ENCODE results near the gene FER. TPM values are rescaled to one million over a fixed set of nuclear protein-coding genes. Genes with fewer than 3 reads are reported as not detected.

Gene FER
- total RNA-seq, 1 experiment from 2014 or later, result 18.0 TPM

- Histone ChIP-seq H3K79me1 (ENCODE audit: insufficient read depth, low read depth, low read length, poor library complexity, severe bottlenecking) (no peaks in the 10 kb centered on the region), H4K20me1 (ENCODE audit: control insufficient read depth, insufficient read depth, insufficient read length) (no peaks in the 10 kb centered on the region), H3K18ac (ENCODE audit: insufficient read length, low read depth, low read length) (no peak overlapping the region), H2AFZ (ENCODE audit: low read length) (no peak overlapping the region), H3K79me2 (ENCODE audit: insufficient read depth, low read length) (no peaks in the 10 kb centered on the region), H3K27me3 (ENCODE audit: insufficient read depth, low read length) (no peaks in the 10 kb centered on the region), H3K4me1 (ENCODE audit: insufficient read depth, low read length) (no peaks in the 10 kb centered on the region), H2BK15ac (ENCODE audit: low read depth, low read length) (no peak overlapping the region), H3K9ac (ENCODE audit: extremely low read depth, insufficient read length, low read length) (no peak overlapping the region), H3K27ac (ENCODE audit: insufficient read length, low read depth, low read length) (no peak overlapping the region), H2BK5ac (ENCODE audit: insufficient read length, low read length) (no peak overlapping the region), H2BK12ac (ENCODE audit: insufficient read length, low read depth, low read length) (no peak overlapping the region), H3K23ac (ENCODE audit: insufficient read length, low read depth, low read length) (no peak overlapping the region), H4K8ac (replicated peaks; ENCODE audit: insufficient read length, low read depth, low read length) (no peak overlapping the region), H3K9me3 (ENCODE audit: control insufficient read depth, low read depth, low read length) (no peaks in the 10 kb centered on the region), H3K56ac (ENCODE audit: insufficient read length, low read depth, low read length) (no peak overlapping the region), H4K5ac (ENCODE audit: insufficient read length, low read depth, low read length) (no peak overlapping the region), H3T11ph (ENCODE audit: low read length) (no peak overlapping the region), H3K4me2 (ENCODE audit: insufficient read depth, insufficient read length, low read length) (no peak overlapping the region), H2AK5ac (ENCODE audit: insufficient read length, low read length) (no peak overlapping the region), H3K14ac (ENCODE audit: insufficient read depth, low read length) (no peak overlapping the region), H4K91ac (ENCODE audit: insufficient read length, low read depth, low read length) (no peak overlapping the region), H2BK120ac (ENCODE audit: low read depth, low read length, poor library complexity, severe bottlenecking) (no peak overlapping the region), H2BK20ac (ENCODE audit: low read depth, low read length, poor library complexity, severe bottlenecking) (no peak overlapping the region), H3K23me2 (ENCODE audit: insufficient read length, low read depth, low read length, poor library complexity, severe bottlenecking) (no peaks in the 10 kb centered on the region), H3K4ac (ENCODE audit: low read depth, low read length) (no peak overlapping the region)
- Mint-ChIP-seq H3K36me3 (ENCODE audit: insufficient read depth in 1 of 3, low read depth in 3 of 3) (peaks cover 4 to 7% (median 5%) of the 10 kb centered on the region in 3 experiments; a peak in 6 of 7 replicates), H3K9me3 (0 out of 5 replicates have a peak, but pooled peaks cover 0 to 5% of the 10 kb centered on the region in 2 experiments), H3K4me3 (no peak overlapping the region), H3K27ac (no peak overlapping the region), H3K27me3 (ENCODE audit: low read depth) (no peaks in the 10 kb centered on the region), H3K4me1 (peaks cover 5 to 8% of the 10 kb centered on the region in 2 experiments)
- no peak for DNase-seq
- no peak for TF ChIP-seq CTCF (conservative IDR thresholded peaks at IDR 0.05)
These were observed 128.8 kb downstream of the FER start for GRCh38 chr5:108876451-108876850.
